H9 (cell line): ENCODE measurements around the gene RABL6. TPM values are rescaled to one million over a fixed set of nuclear protein-coding genes. Genes with fewer than 3 reads are reported as not detected.
"Not testable (repeated sequence)": the region's sequence is repeated elsewhere in the genome, so short reads cannot be mapped to it uniquely, and the experiment has no call there.

Experiments
- DNase-seq: peaks from one replicate; pipeline ENCODE4 v3.0.0-alpha.2; 2017
- H2AFZ ChIP-seq: one replicate; pipeline ENCODE4 v1.6.1; 2013; ENCODE audit warnings: mild to moderate bottlenecking, low read length, control low read depth, moderate library complexity
- H2AK5ac ChIP-seq: 2 replicates; pipeline ENCODE4 v1.6.1; 2013; ENCODE audit warnings: low read length, control low read depth, mixed read lengths; ENCODE audit not compliant: insufficient read length
- H2BK120ac ChIP-seq: one replicate; pipeline ENCODE4 v1.6.1; 2013; ENCODE audit warnings: low read depth, mild to moderate bottlenecking, low read length, control low read depth, inconsistent platforms; ENCODE audit not compliant: poor library complexity, severe bottlenecking
- H2BK12ac ChIP-seq: 2 replicates; pipeline ENCODE4 v1.6.1; 2013; ENCODE audit warnings: low read length, control low read depth, mixed read lengths, low read depth; ENCODE audit not compliant: insufficient read length
- H2BK15ac ChIP-seq: 2 replicates; pipeline ENCODE4 v1.6.1; 2013; ENCODE audit warnings: low read depth, low read length, control low read depth
- H2BK20ac ChIP-seq: one replicate; pipeline ENCODE4 v1.6.1; 2013; ENCODE audit warnings: low read depth, mild to moderate bottlenecking, low read length, control low read depth, inconsistent platforms; ENCODE audit not compliant: poor library complexity, severe bottlenecking
- H2BK5ac ChIP-seq: 2 replicates; pipeline ENCODE4 v1.6.1; 2013; ENCODE audit warnings: low read length, control low read depth, mixed read lengths; ENCODE audit not compliant: insufficient read length
- H3K14ac ChIP-seq: 2 replicates; pipeline ENCODE4 v1.6.1; 2013; ENCODE audit warnings: low read length, control low read depth; ENCODE audit not compliant: insufficient read depth
- H3K18ac ChIP-seq: 2 replicates; pipeline ENCODE4 v1.6.1; 2013; ENCODE audit warnings: low read depth, mild to moderate bottlenecking, mixed read lengths, low read length, control low read depth; ENCODE audit not compliant: insufficient read length
- H3K23ac ChIP-seq: 2 replicates; pipeline ENCODE4 v1.6.1; 2013; ENCODE audit warnings: low read length, control low read depth, mixed read lengths, low read depth; ENCODE audit not compliant: insufficient read length
- H3K23me2 ChIP-seq: 2 replicates; pipeline ENCODE4 v1.6.1; 2013; ENCODE audit warnings: low read depth, mild to moderate bottlenecking, mixed read lengths, low read length, control low read depth; ENCODE audit not compliant: insufficient read length, poor library complexity, severe bottlenecking
- H3K27ac ChIP-seq: 2 replicates; pipeline ENCODE4 v1.5.1; 2013; ENCODE audit warnings: low read length, control low read depth, mixed read lengths, low read depth; ENCODE audit not compliant: insufficient read length
- H3K27me3 ChIP-seq: 2 replicates; pipeline ENCODE4 v1.6.1; 2013; ENCODE audit warnings: low read length, control low read depth, inconsistent platforms; ENCODE audit not compliant: insufficient read depth
- H3K4ac ChIP-seq: 2 replicates; pipeline ENCODE4 v1.6.1; 2013; ENCODE audit warnings: low read depth, mild to moderate bottlenecking, control low read depth, inconsistent platforms, low read length, moderate library complexity
- H3K4me1 ChIP-seq: 2 replicates; pipeline ENCODE4 v1.6.1; 2013; ENCODE audit warnings: low read length, control low read depth, inconsistent platforms; ENCODE audit not compliant: insufficient read depth
- H3K4me2 ChIP-seq: 2 replicates; pipeline ENCODE4 v1.6.1; 2013; ENCODE audit warnings: low read length, control low read depth, mixed read lengths; ENCODE audit not compliant: insufficient read length, insufficient read depth
- H3K56ac ChIP-seq: 2 replicates; pipeline ENCODE4 v1.6.1; 2013; ENCODE audit warnings: low read depth, mild to moderate bottlenecking, mixed read lengths, low read length, control low read depth; ENCODE audit not compliant: insufficient read length
- H3K79me1 ChIP-seq: 2 replicates; pipeline ENCODE4 v1.6.1; 2013; ENCODE audit warnings: low read depth, mild to moderate bottlenecking, moderate library complexity, low read length, control low read depth, inconsistent platforms; ENCODE audit not compliant: insufficient read depth, poor library complexity, severe bottlenecking
- H3K79me2 ChIP-seq: 2 replicates; pipeline ENCODE4 v1.6.1; 2013; ENCODE audit warnings: low read length, control low read depth, inconsistent platforms; ENCODE audit not compliant: insufficient read depth
- H3K9ac ChIP-seq: 2 replicates; pipeline ENCODE4 v1.6.1; 2013; ENCODE audit warnings: low read length, control low read depth, mixed read lengths; ENCODE audit not compliant: insufficient read length; ENCODE audit errors: extremely low read depth
- H3K9me3 ChIP-seq: one replicate; pipeline ENCODE4 v1.6.1; 2013; ENCODE audit warnings: low read depth, low read length, inconsistent platforms; ENCODE audit not compliant: control insufficient read depth
- H3T11ph ChIP-seq: one replicate; pipeline ENCODE4 v1.6.1; 2013; ENCODE audit warnings: mild to moderate bottlenecking, low read length, control low read depth, inconsistent platforms
- H4K20me1 ChIP-seq: one replicate; pipeline ENCODE4 v1.6.1; 2013; ENCODE audit not compliant: control insufficient read depth, insufficient read length, insufficient read depth
- H4K5ac ChIP-seq: 2 replicates; pipeline ENCODE4 v1.6.1; 2013; ENCODE audit warnings: low read depth, mild to moderate bottlenecking, mixed read lengths, low read length, control low read depth; ENCODE audit not compliant: insufficient read length
- H4K8ac ChIP-seq: replicated peaks from 2 replicates; pipeline ENCODE4 v1.6.1; 2013; ENCODE audit warnings: low read length, control low read depth, mixed read lengths, low read depth; ENCODE audit not compliant: insufficient read length
- H4K91ac ChIP-seq: 2 replicates; pipeline ENCODE4 v1.6.1; 2013; ENCODE audit warnings: low read depth, mild to moderate bottlenecking, moderate library complexity, mixed read lengths, low read length, control low read depth; ENCODE audit not compliant: insufficient read length
- H3K27ac Mint-ChIP-seq, 3 experiments: 2 replicates in 2 of 3; 3 replicates in 1 of 3; pipeline ENCODE4 v1.8.0; 2020 to 2021; ENCODE audit warnings: mixed read lengths in 3 of 3, mild to moderate bottlenecking in 1 of 3, moderate library complexity in 1 of 3
- H3K27me3 Mint-ChIP-seq: 2 replicates; pipeline ENCODE4 v1.8.0; 2021; ENCODE audit warnings: low read depth, mild to moderate bottlenecking, moderate library complexity, mixed read lengths
- H3K36me3 Mint-ChIP-seq, 3 experiments: 2 replicates in 2 of 3; 3 replicates in 1 of 3; pipeline ENCODE4 v1.8.0; 2020 to 2021; ENCODE audit warnings: low read depth in 3 of 3, mixed read lengths in 3 of 3; ENCODE audit not compliant: insufficient read depth in 1 of 3
- H3K4me1 Mint-ChIP-seq, 2 experiments: 2 replicates each; pipeline ENCODE4 v1.8.0; 2020; ENCODE audit warnings: mixed read lengths in 2 of 2
- H3K4me3 Mint-ChIP-seq, 2 experiments: 2 replicates in 1 of 2; 3 replicates in 1 of 2; pipeline ENCODE4 v1.8.0; 2020 to 2021; ENCODE audit warnings: mild to moderate bottlenecking in 2 of 2, mixed read lengths in 2 of 2, moderate library complexity in 1 of 2
- H3K9me3 Mint-ChIP-seq, 2 experiments: 2 replicates in 1 of 2; 3 replicates in 1 of 2; pipeline ENCODE4 v1.8.0; 2020; ENCODE audit warnings: mild to moderate bottlenecking in 2 of 2, mixed read lengths in 2 of 2, moderate library complexity in 1 of 2
- WGBS: extraction: QIAGEN DNeasy Blood & Tissue Kit; methylation state at CpG from one replicate; pipeline ENCODE4 v1.1.7; 2013; ENCODE audit warnings: missing lambda C conversion rate, low lambda C conversion rate, mixed read lengths; ENCODE audit not compliant: insufficient read length; ENCODE audit errors: extremely low coverage; 5-methylcytosine and 5-hydroxymethylcytosine counted together
- total RNA-seq: library from RNA; stranded (reverse); gene quantifications from 2 replicates; pipeline ENCODE4 v1.2.1, GENCODE V29; 2021
- TF ChIP-seq, protein P1 (sequence below): fragments of 200-600 bp; sonication (generic); conservative IDR thresholded peaks from 3 replicates; pipeline ENCODE4 v1.8.0; 2021; ENCODE audit warnings: antibody characterized with exemption, mild to moderate bottlenecking

Gene RABL6
- total RNA-seq, 1 experiment from 2014 or later, result 108 TPM

- DNase-seq, result peak; percentile 28
- Histone ChIP-seq H3K4me1 (0 out of 2 replicates have a peak, but pooled peaks cover 3% of the 10 kb centered on the region), H3K27ac (no peak overlapping the region), H4K5ac (no peak overlapping the region), H3K14ac (0 out of 2 replicates have a peak overlapping the region, but pooled peaks have one; percentile 70), H3T11ph (no peak overlapping the region), H4K91ac (no peak overlapping the region), H2BK20ac (no peak overlapping the region), H3K4ac (no peak overlapping the region), H3K18ac (no peak overlapping the region), H2AFZ (no peak overlapping the region), H4K20me1 (no peaks in the 10 kb centered on the region), H3K23me2 (peaks cover 4% of the 10 kb centered on the region), H3K79me1 (peaks cover 2% of the 10 kb centered on the region), H2BK120ac (no peak overlapping the region), H3K9ac (peak overlapping the region; percentile 57), H2BK12ac (no peak overlapping the region), H4K8ac (no peak overlapping the region), H3K4me2 (peak overlapping the region; percentile 46), H3K79me2 (peaks cover 2% of the 10 kb centered on the region; the same call in 1 of the 2 replicates), H2BK15ac (no peak overlapping the region), H2BK5ac (no peak overlapping the region), H3K27me3 (no peaks in the 10 kb centered on the region), H2AK5ac (no peak overlapping the region), H3K56ac (no peak overlapping the region), H3K23ac (no peak overlapping the region), H3K9me3 (peaks cover 5% of the 10 kb centered on the region)
- Mint-ChIP-seq H3K36me3 (peaks cover 22 to 56% (median 54%) of the 10 kb centered on the region in 3 experiments), H3K27me3 (peaks cover 10% of the 10 kb centered on the region), H3K9me3 (peaks cover 21 to 36% of the 10 kb centered on the region in 2 experiments), H3K4me3 (peak overlapping the region; percentile 78 to 84), H3K4me1 (peaks cover 5 to 6% of the 10 kb centered on the region in 2 experiments), H3K27ac (no peak overlapping the region; a peak in 1 of 7 replicates)
- no CpG with 5 or more reads among the region's 20 CpGs for WGBS
- TF ChIP-seq, protein P1, sequence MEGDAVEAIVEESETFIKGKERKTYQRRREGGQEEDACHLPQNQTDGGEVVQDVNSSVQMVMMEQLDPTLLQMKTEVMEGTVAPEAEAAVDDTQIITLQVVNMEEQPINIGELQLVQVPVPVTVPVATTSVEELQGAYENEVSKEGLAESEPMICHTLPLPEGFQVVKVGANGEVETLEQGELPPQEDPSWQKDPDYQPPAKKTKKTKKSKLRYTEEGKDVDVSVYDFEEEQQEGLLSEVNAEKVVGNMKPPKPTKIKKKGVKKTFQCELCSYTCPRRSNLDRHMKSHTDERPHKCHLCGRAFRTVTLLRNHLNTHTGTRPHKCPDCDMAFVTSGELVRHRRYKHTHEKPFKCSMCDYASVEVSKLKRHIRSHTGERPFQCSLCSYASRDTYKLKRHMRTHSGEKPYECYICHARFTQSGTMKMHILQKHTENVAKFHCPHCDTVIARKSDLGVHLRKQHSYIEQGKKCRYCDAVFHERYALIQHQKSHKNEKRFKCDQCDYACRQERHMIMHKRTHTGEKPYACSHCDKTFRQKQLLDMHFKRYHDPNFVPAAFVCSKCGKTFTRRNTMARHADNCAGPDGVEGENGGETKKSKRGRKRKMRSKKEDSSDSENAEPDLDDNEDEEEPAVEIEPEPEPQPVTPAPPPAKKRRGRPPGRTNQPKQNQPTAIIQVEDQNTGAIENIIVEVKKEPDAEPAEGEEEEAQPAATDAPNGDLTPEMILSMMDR, result no peak
Observed at GRCh38 chr9:136865768-136866103, 58.0 kb downstream of the RABL6 start.

DNA sequence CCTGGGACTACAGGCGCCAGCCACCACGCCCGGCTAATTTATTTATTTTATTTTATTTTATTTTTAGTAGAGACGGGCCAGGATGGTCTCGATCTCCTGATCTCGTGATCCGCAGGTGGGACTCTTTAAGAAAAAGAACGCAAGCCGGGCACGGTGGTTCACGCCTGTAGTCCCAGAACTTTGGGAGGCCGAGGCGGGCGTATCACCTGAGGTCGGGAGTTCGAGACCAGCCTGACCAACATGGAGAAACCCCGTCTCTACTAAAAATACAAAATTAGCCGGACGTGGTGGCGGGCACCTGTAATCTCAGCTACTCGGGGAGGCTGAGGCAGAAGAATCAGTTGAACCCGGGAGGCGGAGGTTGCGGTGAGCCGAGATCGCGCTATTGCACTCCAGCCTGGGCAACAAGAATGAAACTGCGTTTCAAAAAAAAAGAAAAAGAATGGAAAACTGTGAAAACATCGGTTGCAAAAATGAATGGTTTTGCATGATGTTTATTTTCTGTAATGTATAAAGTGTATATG, 59.2 kb downstream of the RABL6 start:
- H2BK20ac ChIP-seq, H2AFZ ChIP-seq, H3K27ac ChIP-seq, H4K5ac ChIP-seq, H2BK15ac ChIP-seq, H4K20me1 ChIP-seq, H3K23me2 ChIP-seq, H3K4ac ChIP-seq, H3K4me1 ChIP-seq, DNase-seq, H3K4me1 Mint-ChIP-seq, H3K23ac ChIP-seq, H2BK120ac ChIP-seq, H3K18ac ChIP-seq, H3K9me3 ChIP-seq, H3K27me3 ChIP-seq, H3K9ac ChIP-seq, H2BK12ac ChIP-seq, H2BK5ac ChIP-seq, H3K79me1 ChIP-seq, H3K27ac Mint-ChIP-seq, H4K8ac ChIP-seq, H3K4me2 ChIP-seq, H3K14ac ChIP-seq, H2AK5ac ChIP-seq, H3K56ac ChIP-seq, H3T11ph ChIP-seq, H3K79me2 ChIP-seq, H4K91ac ChIP-seq: not testable (repeated sequence)
- peaks cover 22 to 54% (median 50%) of the 10 kb centered on the region in 3 experiments for H3K36me3 Mint-ChIP-seq
- H3K27me3 Mint-ChIP-seq, result peaks cover 12% of the 10 kb centered on the region
- H3K4me3 Mint-ChIP-seq, result peak overlapping the region; percentile 63 to 81
- peaks cover 31 to 47% of the 10 kb centered on the region in 2 experiments for H3K9me3 Mint-ChIP-seq
- WGBS, result no CpG with 5 or more reads among the region's 29 CpGs
